Raji (cell line): ENCODE results near the gene COX5B.

Source experiments
- POLR2A ChIP-seq: IDR thresholded peaks from 2 replicates; pipeline ENCODE4 v1.6.1; 2011; ENCODE audit warnings: low read depth, low read length, control low read depth; ENCODE audit not compliant: insufficient read depth

COX5B gene

GRCh38 chr2:97659256-97660043 lies 13.6 kb downstream of the COX5B start:
- no peak for TF ChIP-seq POLR2A

- TF ChIP-seq POLR2A = no peak
Measured at GRCh38 chr2:97660044-97660774, 14.3 kb downstream of the COX5B start.

- TF ChIP-seq POLR2A = no peak
Measured at GRCh38 chr2:97660775-97661389, 15.0 kb downstream of the COX5B start.

DNA sequence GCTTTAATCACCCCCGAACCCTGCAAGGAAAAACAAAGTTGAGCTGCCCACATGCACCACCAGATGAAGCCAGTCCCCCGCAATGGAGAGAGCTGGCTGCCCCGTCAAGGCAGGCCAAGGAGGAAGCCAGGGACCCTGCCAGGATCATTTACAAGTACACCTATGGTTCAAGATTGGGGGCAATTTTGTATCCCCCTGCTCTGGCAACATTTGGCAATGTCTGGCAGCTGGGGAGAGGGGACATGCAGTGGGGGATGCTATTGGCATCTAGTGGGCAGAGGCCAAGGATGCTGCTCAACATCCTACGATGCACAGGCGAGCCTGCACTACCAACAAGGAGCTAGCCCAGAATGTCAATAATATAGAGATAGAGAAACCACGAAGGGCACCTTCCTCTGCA lies 16.1 kb downstream of the COX5B start:
- TF ChIP-seq POLR2A = no peak

DNA sequence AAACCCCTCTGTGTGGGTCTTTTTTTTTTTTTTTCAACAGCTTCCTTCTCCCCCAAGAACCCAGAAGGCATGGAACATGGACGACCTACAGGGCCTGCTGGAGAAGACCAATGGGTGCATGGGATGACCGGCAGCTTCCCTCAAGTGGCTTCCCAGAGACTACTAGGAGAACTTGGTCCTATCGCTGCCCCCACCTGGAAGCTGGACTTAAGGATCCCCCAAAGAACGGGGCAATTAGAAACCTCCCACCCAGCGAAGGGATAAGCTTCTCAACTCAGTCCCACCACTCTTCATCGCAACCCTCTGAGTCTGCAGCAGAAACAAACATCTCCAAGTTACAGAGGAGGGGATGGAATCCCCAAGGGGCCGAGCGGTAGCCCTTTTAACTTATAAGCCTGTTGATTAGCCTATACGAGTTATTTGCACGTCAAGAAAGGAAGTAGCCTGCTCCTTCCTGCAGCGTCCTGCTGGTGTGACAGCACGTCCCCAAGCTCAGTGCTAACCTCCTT lies 16.6 kb downstream of the COX5B start:
- TF ChIP-seq POLR2A = no peak

GRCh38 chr2:97662895-97663625 lies 17.2 kb downstream of the COX5B start:
- TF ChIP-seq POLR2A = 0 out of 2 replicates have a peak, but pooled peaks have one; percentile 18

- no peak; the same call in 1 of the 2 replicates for TF ChIP-seq POLR2A
Measured at GRCh38 chr2:97663626-97663961, 17.7 kb downstream of the COX5B start.

GRCh38 chr2:97663962-97664635 lies 18.2 kb downstream of the COX5B start, which contains the start of gene ACTR1B:
Gene ACTR1B, minus strand, starts transcription at chr2:97664044. Its CDS starts 154 bp downstream, at chr2:97663890.
- TF ChIP-seq POLR2A = peak; percentile 68

DNA sequence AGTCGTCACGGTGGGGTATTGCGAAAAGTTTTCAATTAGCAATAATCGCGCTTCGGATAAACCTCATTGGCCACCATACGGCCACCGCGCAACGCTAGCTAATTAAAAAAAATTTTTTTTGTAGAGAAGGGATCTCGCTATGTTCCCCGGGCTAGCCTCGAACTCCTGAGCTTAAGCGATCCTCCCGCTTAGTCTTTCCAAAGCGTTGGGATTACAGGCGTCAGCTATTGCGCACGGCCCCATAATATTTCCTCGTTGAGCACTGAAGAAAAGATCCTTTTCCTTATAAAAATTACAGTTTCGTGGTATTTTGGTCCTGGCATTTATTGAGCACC lies 18.7 kb downstream of the COX5B start:
- TF ChIP-seq POLR2A = no peak

GRCh38 chr2:97669448-97669847 lies 23.6 kb downstream of the COX5B start, which contains the start of gene C2orf92:
Gene C2orf92, plus strand, starts transcription at chr2:97669713. Its CDS starts 76 bp downstream, at chr2:97669789.
- TF ChIP-seq POLR2A = no peak

DNA sequence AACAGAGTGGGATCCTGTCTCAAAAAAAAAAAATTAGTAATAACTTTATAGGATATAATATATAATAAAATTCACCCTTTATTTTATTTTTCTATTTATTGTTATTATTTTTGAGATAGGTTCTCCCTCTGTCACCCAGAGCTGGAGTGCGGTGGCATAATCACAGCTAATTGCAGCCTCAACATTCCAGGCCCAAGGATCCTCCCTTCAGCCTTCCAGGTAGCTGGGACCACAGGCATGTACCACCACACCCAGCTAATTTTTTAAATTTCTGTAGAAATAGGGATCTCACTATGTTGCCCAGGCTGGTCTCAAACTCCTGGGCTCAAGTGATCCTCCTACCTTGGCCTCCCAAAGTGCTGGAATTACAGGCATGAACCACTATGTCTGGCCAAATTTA lies 24.6 kb downstream of the COX5B start:
- TF ChIP-seq POLR2A = no peak

DNA sequence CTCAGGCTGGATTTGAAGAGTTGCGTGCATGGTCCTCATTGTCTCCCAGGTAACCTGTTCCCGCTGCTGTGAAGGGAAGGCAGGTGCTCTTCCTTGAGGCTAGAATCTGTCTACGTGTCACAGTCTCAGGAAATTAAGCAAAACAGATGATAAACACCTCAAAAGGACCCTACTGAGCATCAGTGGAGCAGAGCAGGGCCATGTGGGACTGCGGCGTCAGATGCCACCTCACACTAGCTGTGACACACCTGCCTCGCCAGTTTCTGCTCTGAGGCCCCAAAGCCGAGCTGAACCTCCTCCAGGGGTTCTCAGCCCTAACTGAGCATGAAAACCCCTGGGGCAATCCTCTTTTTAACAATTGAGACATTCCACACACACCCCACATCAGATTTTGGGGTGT lies 25.7 kb downstream of the COX5B start:
- TF ChIP-seq POLR2A = no peak

DNA sequence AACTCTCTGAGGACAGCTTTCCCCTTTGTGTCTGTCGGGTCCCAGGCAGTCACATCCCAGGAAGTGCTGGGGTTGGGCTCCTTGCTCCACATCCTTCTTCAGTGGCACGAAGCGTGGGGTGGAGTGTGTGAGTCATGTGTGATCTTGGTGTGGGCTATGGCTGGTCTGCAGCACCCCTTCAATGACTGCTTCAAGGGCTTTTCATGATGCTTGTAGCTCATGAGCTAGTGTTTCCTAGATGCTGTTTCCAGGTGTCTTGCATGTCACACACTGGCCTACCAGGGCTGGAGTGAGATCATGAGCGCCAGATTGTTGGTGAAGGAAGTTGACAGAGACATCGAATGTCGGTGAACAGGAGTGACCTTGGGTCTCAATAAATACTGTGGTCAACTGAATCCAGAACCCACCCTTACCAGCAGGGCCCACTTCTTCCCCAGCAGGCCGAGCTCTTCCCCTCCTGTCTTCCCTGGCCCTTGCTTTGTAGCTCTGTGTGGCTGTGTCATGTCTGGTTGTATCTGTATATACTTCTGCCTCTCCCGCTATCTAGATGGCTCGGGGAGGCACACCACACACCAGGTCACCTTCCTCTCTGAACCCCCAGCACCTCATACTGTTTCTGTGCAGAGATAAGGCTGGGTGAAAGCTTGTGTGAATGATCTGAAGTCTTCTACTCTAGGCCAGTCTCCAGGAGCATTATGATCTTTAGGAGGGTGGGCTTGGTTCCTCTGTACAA lies 27.5 kb downstream of the COX5B start:
- no peak for TF ChIP-seq POLR2A

- no peak for TF ChIP-seq POLR2A
Measured at GRCh38 chr2:97673915-97674283, 28.0 kb downstream of the COX5B start.
